GM12864 (cell line): ENCODE measurements around the gene ATP1A4.
"Not testable (repeated sequence)": the region's sequence is repeated elsewhere in the genome, so short reads cannot be mapped to it uniquely, and the experiment has no call there.

Experiments
- DNase-seq: peaks from one replicate; pipeline ENCODE4 v3.0.0-alpha.2; 2011; ENCODE audit warnings: low read depth
- H3K4me3 ChIP-seq: 2 replicates; pipeline ENCODE4 v1.5.1; 2011; ENCODE audit warnings: mild to moderate bottlenecking, low read depth, low read length, control low read depth
- TF ChIP-seq, protein P1 (sequence below): IDR thresholded peaks from 2 replicates; pipeline ENCODE4 v1.5.1; 2011; ENCODE audit warnings: low read depth, mild to moderate bottlenecking, moderate library complexity, low read length, control low read depth, inconsistent platforms; ENCODE audit errors: missing control alignments

Gene ATP1A4

DNA sequence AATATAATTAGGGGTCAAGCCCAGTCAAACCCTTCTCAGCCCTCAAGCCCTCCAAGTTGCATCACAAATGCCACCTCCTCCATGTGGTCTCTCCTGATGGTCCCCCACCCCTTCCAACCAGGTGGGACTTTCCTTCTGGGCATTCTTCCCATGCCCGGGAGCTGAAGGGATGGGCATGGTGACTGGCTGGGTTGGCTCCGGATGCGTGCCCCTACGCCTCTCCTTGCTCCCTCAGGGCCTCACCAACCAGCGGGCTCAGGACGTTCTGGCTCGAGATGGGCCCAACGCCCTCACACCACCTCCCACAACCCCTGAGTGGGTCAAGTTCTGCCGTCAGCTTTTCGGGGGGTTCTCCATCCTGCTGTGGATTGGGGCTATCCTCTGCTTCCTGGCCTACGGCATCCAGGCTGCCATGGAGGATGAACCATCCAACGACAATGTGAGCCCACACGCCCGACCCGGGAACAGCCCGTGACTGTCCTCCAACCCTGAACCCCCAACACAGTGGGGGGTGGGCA is 28.4 kb upstream of the ATP1A4 start:
- DNase-seq = no peak
- H3K4me3 ChIP-seq = no peak overlapping the region
- TF ChIP-seq, protein P1, sequence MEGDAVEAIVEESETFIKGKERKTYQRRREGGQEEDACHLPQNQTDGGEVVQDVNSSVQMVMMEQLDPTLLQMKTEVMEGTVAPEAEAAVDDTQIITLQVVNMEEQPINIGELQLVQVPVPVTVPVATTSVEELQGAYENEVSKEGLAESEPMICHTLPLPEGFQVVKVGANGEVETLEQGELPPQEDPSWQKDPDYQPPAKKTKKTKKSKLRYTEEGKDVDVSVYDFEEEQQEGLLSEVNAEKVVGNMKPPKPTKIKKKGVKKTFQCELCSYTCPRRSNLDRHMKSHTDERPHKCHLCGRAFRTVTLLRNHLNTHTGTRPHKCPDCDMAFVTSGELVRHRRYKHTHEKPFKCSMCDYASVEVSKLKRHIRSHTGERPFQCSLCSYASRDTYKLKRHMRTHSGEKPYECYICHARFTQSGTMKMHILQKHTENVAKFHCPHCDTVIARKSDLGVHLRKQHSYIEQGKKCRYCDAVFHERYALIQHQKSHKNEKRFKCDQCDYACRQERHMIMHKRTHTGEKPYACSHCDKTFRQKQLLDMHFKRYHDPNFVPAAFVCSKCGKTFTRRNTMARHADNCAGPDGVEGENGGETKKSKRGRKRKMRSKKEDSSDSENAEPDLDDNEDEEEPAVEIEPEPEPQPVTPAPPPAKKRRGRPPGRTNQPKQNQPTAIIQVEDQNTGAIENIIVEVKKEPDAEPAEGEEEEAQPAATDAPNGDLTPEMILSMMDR = no peak

DNA sequence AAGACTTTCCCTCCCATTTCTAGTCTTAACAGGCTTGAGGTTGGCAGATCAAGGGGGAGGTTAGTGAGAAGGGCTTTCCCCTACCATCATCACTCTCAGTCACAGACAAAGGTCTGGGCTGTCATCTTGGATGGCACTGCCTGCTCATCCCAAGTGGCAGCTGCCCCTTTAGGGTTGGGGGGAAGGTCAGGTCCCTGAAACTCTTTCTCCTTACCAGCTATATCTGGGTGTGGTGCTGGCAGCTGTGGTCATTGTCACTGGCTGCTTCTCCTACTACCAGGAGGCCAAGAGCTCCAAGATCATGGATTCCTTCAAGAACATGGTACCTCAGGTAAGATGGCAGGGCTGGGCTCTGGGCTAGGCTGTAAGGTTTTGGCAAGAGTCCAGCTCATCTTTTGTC is 27.7 kb upstream of the ATP1A4 start:
- TF ChIP-seq, protein P1 = no peak
- no peak overlapping the region for H3K4me3 ChIP-seq
- no peak for DNase-seq

DNA sequence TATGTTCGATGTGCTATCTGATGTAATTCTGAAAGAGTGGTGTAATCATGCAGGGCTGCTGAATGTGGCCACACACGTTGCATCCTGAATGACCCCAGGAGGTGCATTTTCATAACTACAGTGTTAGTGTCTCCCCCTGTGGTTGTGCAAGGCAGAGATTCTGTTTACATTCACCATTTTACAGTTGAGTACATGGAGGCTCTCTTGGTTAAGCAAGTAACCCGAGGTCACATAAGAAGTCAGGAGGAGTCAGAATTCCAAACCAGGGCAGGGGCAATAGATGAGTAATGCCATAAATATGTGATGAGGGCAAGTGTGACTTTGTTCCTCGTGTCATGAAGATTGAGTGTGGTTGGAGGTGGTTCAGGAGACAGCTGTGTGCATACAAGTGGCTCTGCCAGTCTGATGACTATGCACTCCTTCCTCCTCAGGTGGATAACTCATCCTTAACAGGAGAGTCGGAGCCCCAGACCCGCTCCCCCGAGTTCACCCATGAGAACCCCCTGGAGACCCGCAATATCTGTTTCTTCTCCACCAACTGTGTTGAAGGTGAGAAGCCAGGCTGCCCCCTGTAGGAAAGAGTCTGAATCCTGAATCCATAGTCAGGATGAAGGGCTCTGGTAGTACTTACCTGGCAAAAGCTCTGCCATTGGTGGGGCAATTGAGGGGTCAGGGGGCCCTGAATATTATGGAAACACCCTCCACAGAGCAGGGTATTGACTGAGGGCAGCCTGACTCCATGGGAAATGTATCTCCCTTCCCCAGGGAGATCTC is 26.5 kb upstream of the ATP1A4 start:
- no peak for DNase-seq
- TF ChIP-seq, protein P1 = no peak
- no peak overlapping the region for H3K4me3 ChIP-seq

DNA sequence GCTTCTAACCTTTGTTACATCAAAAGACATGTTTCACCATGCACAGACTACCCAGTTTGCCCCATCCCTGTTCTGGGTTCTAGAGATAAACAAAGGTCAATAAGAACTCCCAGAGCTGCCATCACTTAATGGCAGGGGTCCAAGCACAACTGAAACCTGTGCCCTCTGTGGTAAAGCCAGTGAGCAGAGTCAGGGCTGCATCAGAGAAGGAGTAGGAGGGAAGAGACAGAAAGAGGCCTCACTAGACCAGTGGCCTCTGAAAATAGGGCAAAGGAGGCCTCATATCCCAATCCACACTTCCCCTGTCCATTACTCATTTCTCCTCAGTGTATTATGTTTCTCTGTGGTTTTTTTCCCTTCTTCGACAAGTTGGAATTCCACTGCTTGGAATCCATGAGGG is 25.7 kb upstream of the ATP1A4 start:
- no peak for DNase-seq
- no peak overlapping the region for H3K4me3 ChIP-seq
- TF ChIP-seq, protein P1 = no peak

DNA sequence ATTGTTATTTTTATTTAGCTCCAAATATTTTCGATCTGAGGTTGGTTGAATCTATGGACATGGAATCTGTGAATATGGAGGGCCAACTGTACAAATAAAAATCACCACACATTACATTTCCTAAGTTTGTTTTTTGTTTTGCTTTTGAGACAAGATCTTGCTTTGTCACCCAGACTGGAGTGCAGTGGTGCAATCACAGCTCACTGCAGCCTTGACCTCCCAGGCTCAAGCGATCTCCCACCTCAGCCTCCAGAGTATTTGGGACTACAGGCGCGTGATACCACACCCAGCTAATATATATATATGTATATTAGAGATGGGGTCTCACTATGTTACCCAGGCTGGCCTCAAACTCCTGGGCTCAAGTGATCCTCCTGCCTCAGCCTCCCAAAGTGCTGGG is 25.1 kb upstream of the ATP1A4 start:
- not testable (repeated sequence) for DNase-seq, H3K4me3 ChIP-seq

DNA sequence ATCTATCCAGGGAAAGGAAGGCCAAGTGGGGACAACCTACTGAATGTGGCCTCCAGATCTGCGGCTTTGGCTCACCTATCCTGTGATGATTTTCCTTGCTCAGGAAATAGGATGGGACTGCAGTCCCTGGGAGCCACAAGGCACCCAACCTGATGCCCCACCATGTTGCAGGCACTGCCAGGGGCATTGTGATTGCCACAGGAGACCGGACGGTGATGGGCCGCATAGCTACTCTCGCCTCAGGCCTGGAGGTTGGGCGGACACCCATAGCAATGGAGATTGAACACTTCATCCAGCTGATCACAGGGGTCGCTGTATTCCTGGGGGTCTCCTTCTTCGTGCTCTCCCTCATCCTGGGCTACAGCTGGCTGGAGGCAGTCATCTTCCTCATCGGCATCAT is 24.0 kb upstream of the ATP1A4 start:
- no peak overlapping the region for H3K4me3 ChIP-seq
- TF ChIP-seq, protein P1 = no peak
- DNase-seq = no peak

DNA sequence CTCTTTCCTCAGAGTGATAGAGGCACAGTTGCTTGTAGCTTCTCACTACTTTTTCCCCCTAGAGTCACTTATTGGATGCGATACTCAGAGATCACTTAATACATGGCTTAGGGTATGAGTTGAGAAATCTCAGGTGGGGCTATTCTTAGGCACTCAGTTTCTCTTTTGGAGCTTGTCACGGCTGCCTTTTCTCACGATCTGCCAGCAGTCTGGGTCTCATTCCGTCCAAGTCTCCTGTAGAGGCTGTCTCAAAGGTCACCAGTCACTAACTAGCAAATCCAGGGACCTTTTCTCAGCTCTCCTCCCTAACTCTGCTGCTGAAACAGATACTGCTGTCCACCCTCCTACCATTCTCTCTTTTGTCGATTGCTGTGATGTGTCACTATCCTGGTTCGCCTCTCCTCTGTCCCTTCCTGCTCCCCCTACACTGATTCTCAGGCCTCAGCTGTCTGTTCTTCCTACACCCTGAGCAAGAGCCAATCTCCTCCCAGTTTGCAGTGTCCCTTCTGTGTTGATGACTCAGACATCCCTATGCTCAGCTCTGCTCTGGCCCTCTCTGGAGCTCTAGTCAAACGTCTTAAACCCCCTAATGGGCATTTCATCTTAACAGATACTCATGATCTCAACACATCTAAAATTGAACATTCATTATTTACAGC is 23.4 kb upstream of the ATP1A4 start:
- no peak for DNase-seq
- H3K4me3 ChIP-seq = no peak overlapping the region
- TF ChIP-seq, protein P1 = no peak
